Transverse colon (tissue), 4 donors: ENCODE results near the gene TRDN.

Source experiments
- EP300 ChIP-seq: sonication (generic); formaldehyde crosslinking; IDR thresholded peaks from one replicate; pipeline ENCODE4 v1.6.1; 2017; ENCODE audit warnings: antibody characterized with exemption, low read depth
- POLR2A ChIP-seq: fragments of 450-650 bp; IDR thresholded peaks from one replicate; pipeline ENCODE4 v1.6.1; 2016; ENCODE audit warnings: antibody characterized with exemption, mild to moderate bottlenecking, moderate library complexity
- POLR2AphosphoS5 ChIP-seq, 3 donors: sonication (generic); formaldehyde crosslinking; IDR thresholded peaks; one replicate each; pipeline ENCODE4 v1.6.1; 2016; ENCODE audit warnings: antibody characterized with exemption in 3 of 3
- TF ChIP-seq, protein P1 (sequence below), 5 experiments: fragments of 200-600 bp in 3 of 5; fragments of 450-650 bp in 2 of 5; sonication (generic) in 3 of 5; IDR thresholded peaks; 1 replicate in 2 of 5; 2 replicates in 3 of 5; pipeline ENCODE4 v1.5.1; 2016 to 2017; ENCODE audit warnings: antibody characterized with exemption in 5 of 5, inconsistent platforms in 3 of 5, mild to moderate bottlenecking in 2 of 5, moderate library complexity in 1 of 5

DNA sequence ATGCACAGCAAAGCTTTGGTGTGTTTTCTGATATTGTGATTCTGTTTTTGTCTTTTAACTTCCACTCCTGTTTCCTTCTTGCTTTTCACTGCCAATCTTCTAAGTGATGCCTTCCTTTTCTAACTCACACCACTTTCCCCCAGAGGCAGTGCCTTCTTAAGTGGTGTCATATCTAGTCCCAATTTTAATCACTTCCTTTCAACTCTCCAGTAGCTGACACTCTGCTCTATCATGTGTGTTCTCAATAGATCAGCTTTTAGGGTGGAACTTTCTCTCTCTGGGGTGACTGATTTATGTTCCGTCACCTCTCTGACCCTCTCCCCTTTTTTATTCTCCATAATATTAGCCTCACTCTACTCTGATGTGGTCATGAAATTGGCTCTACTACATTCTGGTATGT lies 460.0 kb downstream of the TRDN start:
- TF ChIP-seq, protein P1, sequence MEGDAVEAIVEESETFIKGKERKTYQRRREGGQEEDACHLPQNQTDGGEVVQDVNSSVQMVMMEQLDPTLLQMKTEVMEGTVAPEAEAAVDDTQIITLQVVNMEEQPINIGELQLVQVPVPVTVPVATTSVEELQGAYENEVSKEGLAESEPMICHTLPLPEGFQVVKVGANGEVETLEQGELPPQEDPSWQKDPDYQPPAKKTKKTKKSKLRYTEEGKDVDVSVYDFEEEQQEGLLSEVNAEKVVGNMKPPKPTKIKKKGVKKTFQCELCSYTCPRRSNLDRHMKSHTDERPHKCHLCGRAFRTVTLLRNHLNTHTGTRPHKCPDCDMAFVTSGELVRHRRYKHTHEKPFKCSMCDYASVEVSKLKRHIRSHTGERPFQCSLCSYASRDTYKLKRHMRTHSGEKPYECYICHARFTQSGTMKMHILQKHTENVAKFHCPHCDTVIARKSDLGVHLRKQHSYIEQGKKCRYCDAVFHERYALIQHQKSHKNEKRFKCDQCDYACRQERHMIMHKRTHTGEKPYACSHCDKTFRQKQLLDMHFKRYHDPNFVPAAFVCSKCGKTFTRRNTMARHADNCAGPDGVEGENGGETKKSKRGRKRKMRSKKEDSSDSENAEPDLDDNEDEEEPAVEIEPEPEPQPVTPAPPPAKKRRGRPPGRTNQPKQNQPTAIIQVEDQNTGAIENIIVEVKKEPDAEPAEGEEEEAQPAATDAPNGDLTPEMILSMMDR (IDR thresholded peaks at IDR 0.05), result no peak
- no peak for TF ChIP-seq POLR2A
- TF ChIP-seq POLR2AphosphoS5 (IDR thresholded peaks at IDR 0.05), result no peak
- no peak for TF ChIP-seq EP300
